ENCODE results near the gene NFYA. TPM values are rescaled to one million over a fixed set of nuclear protein-coding genes. Genes with fewer than 3 reads are reported as not detected.
A peak's percentile ranks its signal among the peaks of the same experiment; 100 is the strongest.

Gene NFYA
- total and polyA plus RNA-seq, 2 of the 13 experiments (the other 11 are each of a cell fraction or from before 2014, with no cell fraction given), result 16.0 to 22.9 TPM

- no peak for TF ChIP-seq GTF2F1 (IDR thresholded peaks at IDR 0.05; ENCODE audit: low read length)
- 0 out of 2 replicates have a peak, but pooled peaks have one; percentile 40 for TF ChIP-seq SRF (IDR thresholded peaks at IDR 0.05; ENCODE audit: low read depth, low read length)
- TF ChIP-seq POGZ (CRISPR knock-in tag; IDR thresholded peaks at IDR 0.05), result peak; percentile 87; the same call in 1 of the 2 replicates
- TF ChIP-seq NR1H2 (CRISPR knock-in tag; IDR thresholded peaks at IDR 0.05; ENCODE audit: borderline replicate concordance, low read depth), result peak; percentile 88; the same call in 1 of the 2 replicates
- TF ChIP-seq, protein P1, sequence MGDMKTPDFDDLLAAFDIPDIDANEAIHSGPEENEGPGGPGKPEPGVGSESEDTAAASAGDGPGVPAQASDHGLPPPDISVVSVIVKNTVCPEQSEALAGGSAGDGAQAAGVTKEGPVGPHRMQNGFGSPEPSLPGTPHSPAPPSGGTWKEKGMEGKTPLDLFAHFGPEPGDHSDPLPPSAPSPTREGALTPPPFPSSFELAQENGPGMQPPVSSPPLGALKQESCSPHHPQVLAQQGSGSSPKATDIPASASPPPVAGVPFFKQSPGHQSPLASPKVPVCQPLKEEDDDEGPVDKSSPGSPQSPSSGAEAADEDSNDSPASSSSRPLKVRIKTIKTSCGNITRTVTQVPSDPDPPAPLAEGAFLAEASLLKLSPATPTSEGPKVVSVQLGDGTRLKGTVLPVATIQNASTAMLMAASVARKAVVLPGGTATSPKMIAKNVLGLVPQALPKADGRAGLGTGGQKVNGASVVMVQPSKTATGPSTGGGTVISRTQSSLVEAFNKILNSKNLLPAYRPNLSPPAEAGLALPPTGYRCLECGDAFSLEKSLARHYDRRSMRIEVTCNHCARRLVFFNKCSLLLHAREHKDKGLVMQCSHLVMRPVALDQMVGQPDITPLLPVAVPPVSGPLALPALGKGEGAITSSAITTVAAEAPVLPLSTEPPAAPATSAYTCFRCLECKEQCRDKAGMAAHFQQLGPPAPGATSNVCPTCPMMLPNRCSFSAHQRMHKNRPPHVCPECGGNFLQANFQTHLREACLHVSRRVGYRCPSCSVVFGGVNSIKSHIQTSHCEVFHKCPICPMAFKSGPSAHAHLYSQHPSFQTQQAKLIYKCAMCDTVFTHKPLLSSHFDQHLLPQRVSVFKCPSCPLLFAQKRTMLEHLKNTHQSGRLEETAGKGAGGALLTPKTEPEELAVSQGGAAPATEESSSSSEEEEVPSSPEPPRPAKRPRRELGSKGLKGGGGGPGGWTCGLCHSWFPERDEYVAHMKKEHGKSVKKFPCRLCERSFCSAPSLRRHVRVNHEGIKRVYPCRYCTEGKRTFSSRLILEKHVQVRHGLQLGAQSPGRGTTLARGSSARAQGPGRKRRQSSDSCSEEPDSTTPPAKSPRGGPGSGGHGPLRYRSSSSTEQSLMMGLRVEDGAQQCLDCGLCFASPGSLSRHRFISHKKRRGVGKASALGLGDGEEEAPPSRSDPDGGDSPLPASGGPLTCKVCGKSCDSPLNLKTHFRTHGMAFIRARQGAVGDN (CRISPR knock-in tag; IDR thresholded peaks at IDR 0.05), result peak; percentile 91
- peak; percentile 71; the same call in 1 of the 2 replicates for TF ChIP-seq NFYC (CRISPR knock-in tag; IDR thresholded peaks at IDR 0.05)
- peak; percentile 59 for TF ChIP-seq SALL1 (CRISPR knock-in tag; IDR thresholded peaks at IDR 0.05)
- peak; percentile 62; the same call in 1 of the 2 replicates for TF ChIP-seq ZNF777 (CRISPR knock-in tag; IDR thresholded peaks at IDR 0.05)
- no peak for TF ChIP-seq EZH2 (conservative IDR thresholded peaks at IDR 0.05; ENCODE audit: low read depth, low read length)
- TF ChIP-seq, protein P2, sequence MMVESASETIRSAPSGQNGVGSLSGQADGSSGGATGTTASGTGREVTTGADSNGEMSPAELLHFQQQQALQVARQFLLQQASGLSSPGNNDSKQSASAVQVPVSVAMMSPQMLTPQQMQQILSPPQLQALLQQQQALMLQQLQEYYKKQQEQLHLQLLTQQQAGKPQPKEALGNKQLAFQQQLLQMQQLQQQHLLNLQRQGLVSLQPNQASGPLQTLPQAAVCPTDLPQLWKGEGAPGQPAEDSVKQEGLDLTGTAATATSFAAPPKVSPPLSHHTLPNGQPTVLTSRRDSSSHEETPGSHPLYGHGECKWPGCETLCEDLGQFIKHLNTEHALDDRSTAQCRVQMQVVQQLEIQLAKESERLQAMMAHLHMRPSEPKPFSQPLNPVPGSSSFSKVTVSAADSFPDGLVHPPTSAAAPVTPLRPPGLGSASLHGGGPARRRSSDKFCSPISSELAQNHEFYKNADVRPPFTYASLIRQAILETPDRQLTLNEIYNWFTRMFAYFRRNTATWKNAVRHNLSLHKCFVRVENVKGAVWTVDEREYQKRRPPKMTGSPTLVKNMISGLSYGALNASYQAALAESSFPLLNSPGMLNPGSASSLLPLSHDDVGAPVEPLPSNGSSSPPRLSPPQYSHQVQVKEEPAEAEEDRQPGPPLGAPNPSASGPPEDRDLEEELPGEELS (CRISPR knock-in tag; IDR thresholded peaks at IDR 0.05), result peak; percentile 50
- peak; percentile 53; the same call in 1 of the 2 replicates for TF ChIP-seq FOXK1 (CRISPR knock-in tag; IDR thresholded peaks at IDR 0.05; ENCODE audit: borderline replicate concordance, low read depth)
- peak; percentile 68 for TF ChIP-seq YEATS2 (CRISPR knock-in tag; IDR thresholded peaks at IDR 0.05; ENCODE audit: borderline replicate concordance)
- no peak for TF ChIP-seq FOXP1 (IDR thresholded peaks at IDR 0.05)
- peak; percentile 35; the same call in 1 of the 2 replicates for TF ChIP-seq FOXP1 (CRISPR knock-in tag; IDR thresholded peaks at IDR 0.05)
- TF ChIP-seq, protein P3, sequence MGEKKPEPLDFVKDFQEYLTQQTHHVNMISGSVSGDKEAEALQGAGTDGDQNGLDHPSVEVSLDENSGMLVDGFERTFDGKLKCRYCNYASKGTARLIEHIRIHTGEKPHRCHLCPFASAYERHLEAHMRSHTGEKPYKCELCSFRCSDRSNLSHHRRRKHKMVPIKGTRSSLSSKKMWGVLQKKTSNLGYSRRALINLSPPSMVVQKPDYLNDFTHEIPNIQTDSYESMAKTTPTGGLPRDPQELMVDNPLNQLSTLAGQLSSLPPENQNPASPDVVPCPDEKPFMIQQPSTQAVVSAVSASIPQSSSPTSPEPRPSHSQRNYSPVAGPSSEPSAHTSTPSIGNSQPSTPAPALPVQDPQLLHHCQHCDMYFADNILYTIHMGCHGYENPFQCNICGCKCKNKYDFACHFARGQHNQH (CRISPR knock-in tag; IDR thresholded peaks at IDR 0.05), result peak; percentile 18; the same call in 1 of the 2 replicates
- TF ChIP-seq SP2 (CRISPR knock-in tag; IDR thresholded peaks at IDR 0.05), result no peak; the same call in 1 of the 2 replicates
- TF ChIP-seq ZNF678 (CRISPR knock-in tag; IDR thresholded peaks at IDR 0.05), result peak; percentile 78; the same call in 1 of the 2 replicates
- TF ChIP-seq NCOR1 (IDR thresholded peaks at IDR 0.05; ENCODE audit: borderline replicate concordance, low read length), result peak; percentile 54; the same call in 1 of the 2 replicates
- TF ChIP-seq KDM5A (IDR thresholded peaks at IDR 0.05; ENCODE audit: borderline replicate concordance, low read length), result peak; percentile 85; the same call in 1 of the 2 replicates
- no peak; the same call in 1 of the 2 replicates for TF ChIP-seq ELK4 (CRISPR knock-in tag; IDR thresholded peaks at IDR 0.05; ENCODE audit: borderline replicate concordance)
- peak; percentile 18; the same call in 1 of the 2 replicates for TF ChIP-seq DNMT3B (CRISPR knock-in tag; conservative IDR thresholded peaks at IDR 0.05)
These were observed 595 bp upstream of the NFYA start, which contains the start of gene OARD1 (continued) for GRCh38 chr6:41071923-41072835.
